ENCODE data around the gene EIF4A2.
"Not testable (repeated sequence)": the region's sequence is repeated elsewhere in the genome, so short reads cannot be mapped to it uniquely, and the experiment has no call there.

The EIF4A2 gene

DNA sequence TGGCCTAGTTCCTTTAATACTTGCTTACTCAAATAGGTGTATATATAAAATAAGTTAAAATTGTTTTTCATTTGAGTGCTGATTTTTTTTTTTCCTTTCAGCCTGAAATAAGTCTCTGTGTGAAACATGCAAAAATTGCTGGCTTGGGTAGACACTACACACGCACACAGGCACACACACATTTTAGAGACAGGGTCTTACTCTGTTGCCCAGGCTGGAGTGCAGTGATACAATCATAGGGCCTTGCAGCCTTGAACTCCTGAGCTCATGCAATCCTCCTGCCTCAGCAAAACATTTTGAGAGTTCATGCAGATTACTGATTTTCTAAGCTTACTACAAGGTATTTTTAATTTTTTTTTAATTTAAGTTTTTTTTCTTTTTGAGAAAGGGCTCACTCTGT is 35.6 kb downstream of the EIF4A2 start:
- no peak for DNase-seq (ENCODE audit: low read depth in 2 of 2)

DNA sequence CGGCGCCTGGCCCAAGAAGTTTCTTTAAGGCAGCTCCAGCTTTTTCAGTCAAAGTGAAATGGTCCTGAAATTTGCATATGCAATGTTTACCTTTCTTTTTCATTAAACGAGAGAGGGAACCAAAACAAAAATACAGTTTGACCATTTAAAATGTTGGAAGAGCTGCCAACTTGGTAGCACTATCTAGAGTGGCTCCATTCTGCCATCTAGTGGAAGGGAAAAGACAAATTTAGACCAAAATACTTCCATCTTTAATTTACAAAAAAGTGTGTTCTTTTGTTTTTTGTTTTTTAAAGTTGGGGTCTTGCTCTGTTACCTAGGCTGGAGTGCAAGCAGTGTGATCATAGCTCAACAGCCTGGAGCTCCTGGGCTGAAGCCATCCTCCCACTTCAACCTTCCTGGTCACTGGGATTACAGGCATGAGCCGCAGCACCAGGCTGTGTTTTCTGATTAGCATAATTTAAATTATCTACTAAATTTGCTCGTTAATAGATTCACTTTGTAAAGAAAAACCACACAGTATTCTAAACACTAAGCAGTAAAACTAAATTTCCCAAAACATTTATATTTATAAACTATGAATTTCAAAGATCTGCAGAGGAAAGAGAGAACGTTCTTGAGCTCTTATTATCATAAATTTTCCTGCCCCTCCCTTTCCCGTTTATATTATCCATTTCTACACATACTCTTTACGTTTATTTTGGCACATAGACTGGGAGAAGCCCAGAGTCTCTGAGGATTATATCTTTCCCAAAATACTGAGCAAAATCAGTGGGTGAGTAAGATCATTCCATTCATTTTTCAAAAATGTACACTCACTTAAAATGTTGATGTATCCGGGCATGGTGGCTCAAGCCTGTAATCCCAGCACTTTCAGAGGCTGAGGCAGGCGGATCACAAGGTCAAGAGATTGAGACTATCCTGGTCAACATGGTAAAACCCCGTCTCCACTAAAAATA is 38.3 kb downstream of the EIF4A2 start:
- DNase-seq (ENCODE audit: low read depth in 2 of 2): no peak

DNA sequence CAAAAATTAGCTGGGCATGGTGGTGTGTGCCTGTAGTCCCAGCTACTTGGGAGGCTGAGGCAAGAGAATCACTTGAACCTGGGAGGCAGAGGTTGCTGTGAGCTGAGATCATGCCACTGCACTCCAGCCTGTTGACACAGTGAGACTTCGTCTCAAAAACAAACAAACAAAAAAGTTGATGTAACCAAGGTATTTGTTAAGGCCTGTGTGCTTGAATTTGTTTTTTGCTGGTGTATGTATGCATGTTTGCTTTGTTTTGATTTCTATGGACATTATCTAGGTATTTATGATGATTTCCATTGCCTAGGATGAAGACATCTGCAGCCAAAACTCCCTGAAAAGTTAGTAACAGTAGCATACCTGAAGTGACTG is 39.0 kb downstream of the EIF4A2 start:
- DNase-seq (ENCODE audit: low read depth in 2 of 2): not testable (repeated sequence)

DNA sequence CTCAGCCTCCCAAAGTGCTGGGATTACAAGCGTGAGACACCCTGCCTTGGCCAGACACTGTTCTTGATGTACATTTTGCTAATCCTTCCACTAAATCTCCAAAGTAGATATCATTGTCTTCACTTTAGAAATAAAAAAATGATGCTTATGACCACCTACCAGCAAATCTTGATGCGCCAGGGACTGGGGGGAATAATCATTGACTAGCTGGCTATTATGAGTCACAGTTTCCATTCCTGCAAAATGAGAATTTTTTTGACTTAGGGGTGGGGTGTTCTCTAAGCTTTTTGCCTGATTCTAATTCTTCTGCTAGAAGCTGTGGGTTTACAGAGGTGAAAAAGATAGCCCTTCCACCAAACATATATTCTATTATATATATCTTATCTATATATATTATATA is 40.0 kb downstream of the EIF4A2 start:
- DNase-seq (ENCODE audit: low read depth in 2 of 2): no peak

DNA sequence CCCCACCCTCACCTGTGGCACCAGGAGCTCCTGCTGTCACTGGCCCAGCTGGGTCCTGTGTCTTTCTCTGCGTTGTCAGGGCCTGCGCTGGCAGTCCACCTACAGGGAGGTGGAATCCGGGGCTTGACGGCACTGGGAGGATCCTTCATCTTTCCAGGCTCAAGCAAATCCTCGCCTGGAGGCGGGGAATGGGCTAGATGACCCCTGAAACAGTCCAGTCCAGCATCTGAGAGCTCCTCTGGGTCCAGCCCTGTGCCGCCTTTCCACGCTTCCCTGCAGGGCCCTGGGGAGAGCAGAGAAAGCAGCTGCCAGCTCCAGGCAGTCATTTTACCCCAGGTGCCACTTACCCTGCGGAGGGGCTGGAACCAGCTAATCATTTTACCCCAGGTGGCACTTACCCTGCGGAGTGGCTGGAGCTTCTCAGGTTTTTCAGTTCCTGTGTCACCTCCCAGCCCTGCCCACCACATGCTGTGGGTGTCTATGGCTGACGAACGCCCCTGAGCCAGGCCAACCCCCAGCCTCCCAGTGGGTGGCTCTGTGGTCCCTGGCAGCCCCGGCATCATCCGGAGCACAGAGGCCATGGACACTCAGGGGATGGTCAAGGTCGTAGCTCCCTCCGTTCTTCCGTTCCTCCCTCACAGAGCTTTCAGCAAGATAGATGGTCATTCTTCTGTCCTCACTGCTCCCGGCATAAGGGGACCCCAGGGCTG is 41.2 kb downstream of the EIF4A2 start:
- DNase-seq (ENCODE audit: low read depth in 2 of 2): no peak

DNA sequence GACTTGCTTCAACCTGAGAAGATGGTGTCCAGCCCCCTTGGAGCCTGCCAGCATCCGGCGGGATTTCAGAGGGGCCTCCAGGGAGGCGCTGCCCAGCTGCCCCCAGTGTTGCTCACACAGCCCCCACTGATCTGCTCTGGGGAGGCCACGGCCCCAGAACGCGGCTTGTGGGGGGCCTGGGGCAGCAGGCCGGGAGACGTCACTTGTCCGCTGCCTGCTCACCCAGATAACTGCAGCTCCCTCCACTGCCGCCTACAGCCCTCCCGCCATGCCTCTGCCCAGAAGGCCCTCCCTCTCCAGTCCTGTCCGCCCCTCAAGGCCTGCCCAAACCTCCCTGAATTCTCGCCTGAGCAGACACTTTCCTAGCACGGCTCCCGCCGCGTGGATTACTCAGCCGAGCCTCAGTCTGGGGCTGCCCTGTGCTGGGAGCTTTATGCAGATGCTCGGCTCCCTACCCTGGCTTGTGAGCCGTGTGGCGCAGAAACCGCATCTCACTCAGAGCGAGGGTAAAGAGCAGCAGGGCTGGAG is 42.0 kb downstream of the EIF4A2 start:
- DNase-seq (ENCODE audit: low read depth in 2 of 2): no peak

DNA sequence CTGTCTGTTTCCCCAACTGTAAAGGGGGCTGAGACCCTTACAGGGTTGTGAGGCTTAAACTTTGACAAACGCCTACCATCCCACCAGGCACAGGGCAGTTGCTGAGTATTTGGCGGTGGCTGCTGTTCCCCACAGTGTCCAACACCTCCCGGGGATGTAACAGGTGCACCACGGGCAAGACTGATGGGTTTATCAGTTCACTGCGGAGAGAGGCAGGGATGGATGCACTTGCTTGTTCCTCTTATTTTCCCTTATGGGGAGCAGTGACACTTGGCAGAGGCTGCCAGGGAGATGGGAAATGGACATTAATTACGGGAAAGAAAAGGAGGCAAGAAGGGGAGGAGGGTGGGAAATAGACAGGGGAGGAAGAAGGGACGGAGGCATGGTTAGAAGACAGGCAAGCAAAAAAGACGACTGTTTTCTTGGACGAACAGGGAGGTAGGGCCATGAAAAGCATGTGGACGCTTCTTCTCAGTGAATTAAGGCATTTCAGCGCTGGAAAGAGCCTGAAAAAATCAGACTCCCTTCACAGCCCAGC is 42.6 kb downstream of the EIF4A2 start:
- DNase-seq (ENCODE audit: low read depth in 2 of 2): no peak

DNA sequence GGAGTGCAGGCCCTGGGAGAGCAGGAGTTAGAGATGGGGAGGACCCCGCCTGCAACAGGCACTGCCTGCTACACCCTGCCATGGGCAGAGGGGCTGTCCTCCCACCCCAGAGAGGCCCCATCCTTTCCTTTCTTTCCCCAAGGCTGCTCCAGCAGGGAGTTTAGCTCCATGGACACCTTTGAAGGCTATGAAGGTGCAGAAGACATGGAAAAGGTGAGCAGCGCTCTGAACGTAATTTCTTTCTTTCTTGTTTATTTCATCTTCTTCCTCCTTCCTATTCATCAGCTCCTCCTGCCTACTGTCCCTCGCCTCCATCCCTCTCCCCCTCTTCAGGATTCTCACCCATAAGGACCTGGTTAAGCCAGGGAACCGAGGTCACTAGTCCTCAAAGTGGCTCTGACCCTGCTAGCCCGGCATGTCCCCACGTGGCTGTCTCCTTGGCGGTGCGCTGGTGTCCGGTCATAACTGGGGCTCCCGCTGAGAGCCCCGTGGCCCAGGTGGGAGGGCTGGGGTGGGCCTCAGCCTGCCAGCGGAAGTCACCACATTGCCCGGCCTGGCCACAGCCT is 43.1 kb downstream of the EIF4A2 start:
- no peak for DNase-seq (ENCODE audit: low read depth in 2 of 2)

DNA sequence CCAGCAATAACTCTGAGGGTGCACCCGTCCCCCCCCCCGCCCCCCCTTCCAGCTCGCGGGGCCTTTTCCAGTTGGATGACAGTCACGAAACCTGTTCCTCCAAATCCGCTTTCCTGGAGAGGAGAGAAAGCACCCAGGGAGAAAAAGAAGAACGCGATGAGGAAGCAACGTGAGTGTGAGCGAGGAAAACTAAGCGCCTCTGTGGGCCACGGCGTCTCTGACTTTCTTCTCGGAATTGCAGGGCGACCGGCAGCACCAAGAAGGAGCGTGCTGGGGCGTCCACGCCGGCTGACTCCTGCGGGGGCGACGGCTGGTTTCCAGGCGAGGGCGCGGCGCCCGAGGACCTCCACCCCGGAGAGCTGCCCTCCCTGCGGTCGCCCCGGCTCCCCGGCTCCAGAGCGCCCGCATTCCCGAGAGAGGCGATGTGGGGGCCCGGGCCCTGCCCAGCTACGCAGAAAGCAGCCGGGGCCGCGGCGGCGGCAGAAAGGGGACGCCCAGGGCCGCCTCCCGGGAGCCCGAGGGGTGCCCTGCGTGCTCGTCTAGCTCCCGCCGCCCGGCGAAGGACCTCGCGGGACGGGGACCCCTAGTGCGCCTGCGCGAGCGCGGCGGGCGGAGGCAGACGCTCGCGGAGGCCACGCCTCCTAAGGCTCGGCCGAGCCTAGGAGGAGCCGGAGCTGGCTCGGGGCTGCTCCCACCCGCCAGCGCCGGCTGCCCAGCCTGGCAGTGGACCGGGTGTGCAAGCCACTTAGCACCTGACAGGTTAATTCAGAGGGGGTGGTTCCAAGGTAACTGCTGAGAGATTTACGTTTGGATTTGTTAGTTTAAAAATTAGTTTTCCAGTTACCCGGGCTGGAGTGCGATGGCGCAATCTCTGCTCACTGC is 43.8 kb downstream of the EIF4A2 start:
- peak; percentile 66 to 72 for DNase-seq (ENCODE audit: low read depth in 2 of 2)

DNA sequence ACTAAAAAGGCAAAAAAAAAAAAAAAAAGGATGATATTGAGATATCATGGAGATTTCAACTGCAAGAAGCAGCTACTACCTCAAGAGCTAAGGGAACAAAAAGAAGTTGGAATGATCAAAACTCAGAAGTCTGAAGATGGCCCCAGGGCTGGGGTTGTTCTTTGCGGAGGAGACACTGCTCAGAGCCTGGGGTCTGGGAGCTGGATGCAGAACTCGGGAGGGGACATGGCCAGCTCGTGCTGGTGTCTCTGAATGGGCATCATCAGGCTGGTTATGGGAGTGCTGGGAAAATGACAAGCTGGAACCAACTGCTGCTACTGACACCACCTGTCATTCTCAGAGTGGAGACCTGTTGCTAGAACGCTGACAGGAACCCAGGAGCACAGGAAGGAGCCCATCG is 45.0 kb downstream of the EIF4A2 start:
- no peak for DNase-seq (ENCODE audit: low read depth in 2 of 2)

DNA sequence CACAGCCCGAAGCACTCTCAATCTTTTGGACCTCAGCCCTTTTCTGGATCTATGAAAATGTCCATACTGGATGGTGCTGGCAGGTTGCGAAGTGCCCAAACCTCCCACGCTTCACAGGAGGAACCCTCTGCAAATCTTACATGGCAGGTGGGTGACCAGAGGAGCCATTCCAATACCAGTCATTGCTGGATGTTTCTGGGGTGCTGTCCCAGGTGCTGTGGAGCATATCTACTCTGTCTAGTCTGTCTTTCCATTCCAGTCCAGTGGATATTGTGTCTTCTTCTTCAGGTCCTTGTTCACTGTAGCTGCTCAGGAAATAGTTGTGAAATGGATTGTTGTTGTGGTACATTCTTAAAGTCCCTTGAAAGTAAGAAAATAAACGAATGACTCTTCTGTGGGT is 48.4 kb downstream of the EIF4A2 start:
- no peak for DNase-seq (ENCODE audit: low read depth in 2 of 2)

DNA sequence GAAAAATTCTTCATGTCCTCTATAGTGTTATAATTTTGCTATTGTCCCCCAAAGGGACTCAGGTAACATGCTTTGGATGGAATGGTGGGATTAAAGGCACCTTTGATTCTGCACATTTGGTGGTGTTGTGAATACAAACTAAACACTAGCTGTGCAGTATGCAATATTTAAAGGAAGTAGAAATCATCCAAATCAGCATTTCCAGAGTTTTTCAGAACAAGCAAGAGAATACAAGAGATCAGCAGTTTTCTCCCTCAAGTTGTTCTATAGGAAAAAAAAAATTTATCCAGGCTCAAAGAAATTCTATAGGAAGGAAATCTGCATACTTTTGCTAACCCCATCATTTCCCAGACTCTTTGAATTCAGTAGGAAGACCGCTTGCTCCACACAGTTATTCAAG is 48.9 kb downstream of the EIF4A2 start:
- no peak for DNase-seq (ENCODE audit: low read depth in 2 of 2)
